22Rv1 (cell line): Measurements from ENCODE around the gene AGMO.

Experiments
- ZFX ChIP-seq: fragments of 450-650 bp; IDR thresholded peaks from 2 replicates; pipeline ENCODE4 v1.6.1; 2017; ENCODE audit warnings: antibody characterized with exemption, borderline replicate concordance
- TF ChIP-seq, protein P1 (sequence below): fragments of 450-650 bp; IDR thresholded peaks from 2 replicates; pipeline ENCODE4 v1.5.1; 2017; ENCODE audit warnings: mild to moderate bottlenecking

DNA sequence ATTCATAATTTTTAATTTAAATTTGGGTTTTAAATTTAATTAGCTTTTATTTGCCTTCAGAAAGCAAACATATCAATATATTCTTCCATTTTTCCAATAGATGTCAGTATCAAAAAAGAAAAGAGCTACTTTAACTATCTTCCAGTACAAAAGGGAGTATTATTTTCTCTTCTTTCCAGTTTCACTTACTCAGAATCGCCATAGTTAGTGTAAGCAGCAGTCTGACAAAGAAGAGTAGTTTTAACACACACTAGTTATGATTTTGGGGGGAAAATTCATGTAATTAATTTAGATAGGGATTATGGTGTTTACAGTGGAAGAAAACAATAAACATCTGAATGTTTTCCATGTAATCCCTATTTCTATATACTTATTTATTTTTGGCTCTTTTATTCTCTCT, 386.7 kb downstream of the AGMO start:
- TF ChIP-seq, protein P1, sequence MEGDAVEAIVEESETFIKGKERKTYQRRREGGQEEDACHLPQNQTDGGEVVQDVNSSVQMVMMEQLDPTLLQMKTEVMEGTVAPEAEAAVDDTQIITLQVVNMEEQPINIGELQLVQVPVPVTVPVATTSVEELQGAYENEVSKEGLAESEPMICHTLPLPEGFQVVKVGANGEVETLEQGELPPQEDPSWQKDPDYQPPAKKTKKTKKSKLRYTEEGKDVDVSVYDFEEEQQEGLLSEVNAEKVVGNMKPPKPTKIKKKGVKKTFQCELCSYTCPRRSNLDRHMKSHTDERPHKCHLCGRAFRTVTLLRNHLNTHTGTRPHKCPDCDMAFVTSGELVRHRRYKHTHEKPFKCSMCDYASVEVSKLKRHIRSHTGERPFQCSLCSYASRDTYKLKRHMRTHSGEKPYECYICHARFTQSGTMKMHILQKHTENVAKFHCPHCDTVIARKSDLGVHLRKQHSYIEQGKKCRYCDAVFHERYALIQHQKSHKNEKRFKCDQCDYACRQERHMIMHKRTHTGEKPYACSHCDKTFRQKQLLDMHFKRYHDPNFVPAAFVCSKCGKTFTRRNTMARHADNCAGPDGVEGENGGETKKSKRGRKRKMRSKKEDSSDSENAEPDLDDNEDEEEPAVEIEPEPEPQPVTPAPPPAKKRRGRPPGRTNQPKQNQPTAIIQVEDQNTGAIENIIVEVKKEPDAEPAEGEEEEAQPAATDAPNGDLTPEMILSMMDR = no peak
- no peak for TF ChIP-seq ZFX
